ENCODE measurements around the gene TFE3. TPM values are rescaled to one million over a fixed set of nuclear protein-coding genes. Genes with fewer than 3 reads are reported as not detected.

The TFE3 gene
- total and polyA plus RNA-seq, 8 donors, result 13.0 to 42.2 (median 27.6) TPM

DNA sequence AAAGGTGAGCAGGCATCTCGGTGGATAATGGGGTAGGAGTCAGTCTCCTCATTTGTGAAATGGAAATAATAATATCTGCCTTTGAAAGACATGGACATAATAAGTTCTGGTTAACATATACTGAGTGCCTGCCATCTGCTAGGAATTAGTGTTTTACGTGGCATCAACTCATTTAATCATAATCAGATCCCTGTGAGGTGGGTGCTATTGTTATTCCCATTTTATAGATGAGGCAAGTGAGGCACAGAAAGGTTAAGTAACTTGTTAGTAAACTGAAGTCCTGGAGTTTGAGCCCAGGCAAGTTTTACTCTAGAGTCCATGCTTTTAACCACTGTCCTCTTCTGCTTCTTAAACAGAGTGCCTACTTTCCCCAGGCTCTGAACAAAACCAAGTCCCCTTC, 23.1 kb upstream of the TFE3 start:
- Histone ChIP-seq H3K9me3 (no peaks in the 10 kb centered on the region), H3K36me3 (peaks cover 0 to 67% (median 55%) of the 10 kb centered on the region in 4 donors), H3K4me1 (no peaks in the 10 kb centered on the region), H3K4me3 (no peak overlapping the region), H3K27ac (no peak overlapping the region), H3K27me3 (no peaks in the 10 kb centered on the region)
- WGBS, 5 donors, result 63 to 95% (median 85%) methylated on average over 2 of the region's 2 CpGs
- TF ChIP-seq POLR2A (IDR thresholded peaks at IDR 0.05) (no peak), CTCF (IDR thresholded peaks at IDR 0.05) (no peak)
- DNase-seq, result no peak
- intact Hi-C loops (cut with DNase I; ENCODE audit: low total_unique reads), result loop anchor here (10.0 kb wide), 1 partner anchor 59 kb away; the partner anchor contains the start of gene GPKOW

DNA sequence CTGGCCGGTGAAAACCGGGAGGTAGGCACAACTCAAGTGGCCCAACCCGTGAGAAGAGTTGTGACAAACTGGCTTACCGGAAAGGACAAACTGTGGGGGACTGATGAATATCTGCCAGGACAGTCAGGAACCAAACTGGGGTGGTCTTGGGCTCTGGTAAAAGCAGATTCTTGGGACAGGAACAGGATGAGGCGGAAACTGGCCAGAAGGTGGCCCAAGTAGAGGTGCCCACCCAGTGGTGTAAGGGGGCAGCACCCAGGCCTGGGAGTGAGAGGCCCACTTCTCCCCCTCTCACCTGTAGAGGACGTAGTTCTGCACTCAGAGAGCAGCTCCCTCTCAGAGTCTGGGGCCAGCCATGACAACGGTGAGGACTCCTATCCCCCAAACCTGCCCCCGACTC, 21.6 kb upstream of the TFE3 start:
- peaks cover 0 to 68% (median 55%) of the 10 kb centered on the region in 4 donors for H3K36me3 ChIP-seq
- no peaks in the 10 kb centered on the region for H3K9me3 ChIP-seq
- intact Hi-C loops (cut with DNase I; ENCODE audit: low total_unique reads), result loop anchor here (10.0 kb wide), 1 partner anchor 60 kb away; the partner anchor contains the start of gene GPKOW
- no peak overlapping the region for H3K4me3 ChIP-seq
- TF ChIP-seq CTCF (IDR thresholded peaks at IDR 0.05), result no peak
- TF ChIP-seq POLR2AphosphoS5 (IDR thresholded peaks at IDR 0.05), result no peak
- TF ChIP-seq EP300 (IDR thresholded peaks at IDR 0.05), result no peak
- no peak for TF ChIP-seq POLR2A (IDR thresholded peaks at IDR 0.05)
- H3K27ac ChIP-seq, result no peak overlapping the region
- no peaks in the 10 kb centered on the region for H3K27me3 ChIP-seq
- WGBS, 5 donors, result 82 to 94% (median 87%) methylated on average over 6 to 8 of the region's 8 CpGs
- H3K4me1 ChIP-seq, result no peaks in the 10 kb centered on the region
- no peak for DNase-seq

GRCh38 chrX:49064303-49064702, 21.1 kb upstream of the TFE3 start:
- peaks cover 0 to 68% (median 55%) of the 10 kb centered on the region in 4 donors for H3K36me3 ChIP-seq
- no peak overlapping the region for H3K4me3 ChIP-seq
- DNase-seq, result no peak
- no peaks in the 10 kb centered on the region for H3K27me3 ChIP-seq
- no peaks in the 10 kb centered on the region for H3K9me3 ChIP-seq
- intact Hi-C loops (cut with DNase I; ENCODE audit: low total_unique reads), result loop anchor here (10.0 kb wide), 1 partner anchor 60 kb away; the partner anchor contains the start of gene GPKOW
- TF ChIP-seq CTCF (IDR thresholded peaks at IDR 0.05), result no peak
- TF ChIP-seq EP300 (IDR thresholded peaks at IDR 0.05), result no peak
- TF ChIP-seq POLR2AphosphoS5 (IDR thresholded peaks at IDR 0.05), result no peak
- no peak for TF ChIP-seq POLR2A (IDR thresholded peaks at IDR 0.05)
- H3K4me1 ChIP-seq, result no peaks in the 10 kb centered on the region
- no peak overlapping the region for H3K27ac ChIP-seq
- WGBS, 5 donors, result 0 to 95% (median 88%) methylated on average over 1 to 20 of the region's 20 CpGs

GRCh38 chrX:49063715-49064114, 20.6 kb upstream of the TFE3 start:
- intact Hi-C loops (cut with DNase I; ENCODE audit: low total_unique reads), result loop anchor here (10.0 kb wide), 1 partner anchor 61 kb away; the partner anchor contains the start of gene GPKOW
- Histone ChIP-seq H3K4me1 (no peaks in the 10 kb centered on the region), H3K9me3 (no peaks in the 10 kb centered on the region), H3K36me3 (peaks cover 0 to 64% (median 55%) of the 10 kb centered on the region in 4 donors), H3K27ac (no peak overlapping the region), H3K27me3 (peaks cover 0 to 3% (median 0%) of the 10 kb centered on the region in 3 donors), H3K4me3 (no peak overlapping the region)
- DNase-seq, result no peak
- no peak for TF ChIP-seq EP300 (IDR thresholded peaks at IDR 0.05)
- no peak for TF ChIP-seq CTCF (IDR thresholded peaks at IDR 0.05)
- no peak for TF ChIP-seq POLR2AphosphoS5 (IDR thresholded peaks at IDR 0.05)
- TF ChIP-seq POLR2A (IDR thresholded peaks at IDR 0.05), result no peak
- WGBS, 5 donors, result 87 to 97% (median 94%) methylated on average over 6 to 9 of the region's 9 CpGs
